ENCODE results near the gene C16orf95. TPM values are rescaled to one million over a fixed set of nuclear protein-coding genes. Genes with fewer than 3 reads are reported as not detected.

The C16orf95 gene
- total RNA-seq, 3 donors from 2014 or later (not counting 1 experiment from before 2014, with no cell fraction given) = 1.6 to 4.1 (median 2.7) TPM

DNA sequence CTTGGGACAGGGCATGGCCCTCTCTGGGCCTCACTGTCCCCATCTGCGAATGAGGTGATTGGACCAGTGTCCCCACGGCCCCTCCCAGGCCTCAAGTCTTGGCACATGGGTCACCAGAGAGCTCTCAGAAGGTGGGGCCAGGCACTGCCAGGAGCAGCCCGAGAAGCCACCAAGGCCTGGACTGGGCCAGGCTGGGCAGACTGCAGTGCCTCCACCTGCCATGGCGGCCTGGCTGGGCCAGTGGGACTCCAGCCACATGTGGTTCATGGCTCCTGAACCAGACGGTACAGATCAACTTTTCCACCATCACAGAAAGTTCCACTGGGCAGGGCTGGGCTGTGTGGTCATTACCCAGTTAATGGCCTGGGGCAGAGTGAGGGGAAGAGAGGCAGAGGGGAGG, 19.8 kb downstream of the C16orf95 start:
- no peak for DNase-seq
- Mint-ChIP-seq H3K36me3 (no peaks in the 10 kb centered on the region), H3K4me3 (no peak overlapping the region), H3K27ac (no peak overlapping the region), H3K27me3 (ENCODE audit: low read depth in 2 of 2) (no peaks in the 10 kb centered on the region), H3K9me3 (no peaks in the 10 kb centered on the region), H3K4me1 (peaks cover 0 to 6% of the 10 kb centered on the region in 2 donors)
- intact Hi-C loops (cut with micrococcal nuclease) = no loop called here
- Histone ChIP-seq H3K4me1 (ENCODE audit: control insufficient read depth, insufficient read depth, low read length) (no peaks in the 10 kb centered on the region), H3K9me3 (ENCODE audit: control insufficient read depth, insufficient read depth, low read length) (no peaks in the 10 kb centered on the region), H3K36me3 (ENCODE audit: control insufficient read depth, insufficient read depth, low read length) (no peaks in the 10 kb centered on the region), H3K27ac (ENCODE audit: low read length) (no peak overlapping the region), H3K27me3 (ENCODE audit: control insufficient read depth, insufficient read depth, low read length) (no peaks in the 10 kb centered on the region), H3K4me3 (ENCODE audit: low read length) (no peak overlapping the region)
- no peak for ATAC-seq
- TF ChIP-seq, protein P1, sequence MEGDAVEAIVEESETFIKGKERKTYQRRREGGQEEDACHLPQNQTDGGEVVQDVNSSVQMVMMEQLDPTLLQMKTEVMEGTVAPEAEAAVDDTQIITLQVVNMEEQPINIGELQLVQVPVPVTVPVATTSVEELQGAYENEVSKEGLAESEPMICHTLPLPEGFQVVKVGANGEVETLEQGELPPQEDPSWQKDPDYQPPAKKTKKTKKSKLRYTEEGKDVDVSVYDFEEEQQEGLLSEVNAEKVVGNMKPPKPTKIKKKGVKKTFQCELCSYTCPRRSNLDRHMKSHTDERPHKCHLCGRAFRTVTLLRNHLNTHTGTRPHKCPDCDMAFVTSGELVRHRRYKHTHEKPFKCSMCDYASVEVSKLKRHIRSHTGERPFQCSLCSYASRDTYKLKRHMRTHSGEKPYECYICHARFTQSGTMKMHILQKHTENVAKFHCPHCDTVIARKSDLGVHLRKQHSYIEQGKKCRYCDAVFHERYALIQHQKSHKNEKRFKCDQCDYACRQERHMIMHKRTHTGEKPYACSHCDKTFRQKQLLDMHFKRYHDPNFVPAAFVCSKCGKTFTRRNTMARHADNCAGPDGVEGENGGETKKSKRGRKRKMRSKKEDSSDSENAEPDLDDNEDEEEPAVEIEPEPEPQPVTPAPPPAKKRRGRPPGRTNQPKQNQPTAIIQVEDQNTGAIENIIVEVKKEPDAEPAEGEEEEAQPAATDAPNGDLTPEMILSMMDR (IDR thresholded peaks at IDR 0.05) = no peak
- 94% methylated on average over 5 of the region's 5 CpGs for WGBS (ENCODE audit: insufficient coverage)

DNA sequence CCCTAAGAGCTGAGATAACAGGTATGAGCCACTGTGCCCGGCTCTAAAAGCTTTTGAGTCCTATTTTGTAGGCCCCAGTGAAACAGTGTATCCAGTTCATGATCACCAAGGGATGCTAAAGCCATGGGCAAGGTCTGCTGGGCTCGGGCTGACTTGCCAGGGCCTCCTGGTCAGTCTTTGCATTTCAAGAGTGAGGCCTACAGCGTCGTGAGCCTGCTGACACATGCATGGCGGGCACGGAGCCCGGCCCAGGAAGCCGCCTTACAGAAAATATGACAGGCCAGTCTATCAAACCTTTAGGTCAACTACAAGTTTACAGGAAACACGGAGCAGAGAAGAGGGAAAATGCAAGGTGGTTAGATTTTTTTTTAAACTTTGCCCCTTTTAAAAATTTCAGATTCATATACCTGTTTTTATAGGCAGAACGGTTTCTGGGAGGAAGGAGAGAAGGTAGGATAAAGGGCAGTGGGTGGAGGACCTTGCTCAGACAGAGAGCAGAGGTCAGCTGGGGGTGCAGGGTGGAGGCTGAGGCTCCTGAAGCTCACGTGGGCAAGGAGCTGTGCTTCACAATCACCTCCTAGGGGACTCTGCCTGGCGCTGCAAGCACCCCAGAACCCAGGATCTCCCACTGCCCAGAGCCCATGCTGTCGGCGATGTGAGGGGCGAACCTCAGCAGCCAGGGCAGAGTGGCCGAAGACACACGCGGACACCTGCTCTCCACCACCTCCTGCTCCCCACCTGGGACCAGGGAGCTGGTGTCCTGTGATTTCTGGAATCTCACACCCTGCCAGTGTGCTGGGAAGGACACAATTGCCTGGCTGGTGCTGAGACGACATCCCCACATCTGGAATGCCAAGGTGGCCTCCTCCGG, 21.3 kb downstream of the C16orf95 start:
- no peak overlapping the region for H3K27ac ChIP-seq (ENCODE audit: low read length)
- TF ChIP-seq, protein P1 (IDR thresholded peaks at IDR 0.05) = no peak
- H3K4me1 ChIP-seq (ENCODE audit: control insufficient read depth, insufficient read depth, low read length) = no peaks in the 10 kb centered on the region
- no peak for ATAC-seq
- DNase-seq = no peak
- no peaks in the 10 kb centered on the region for H3K9me3 ChIP-seq (ENCODE audit: control insufficient read depth, insufficient read depth, low read length)
- Mint-ChIP-seq H3K27ac (no peak overlapping the region), H3K4me3 (no peak overlapping the region), H3K27me3 (ENCODE audit: low read depth in 2 of 2) (no peaks in the 10 kb centered on the region), H3K36me3 (no peaks in the 10 kb centered on the region), H3K9me3 (no peaks in the 10 kb centered on the region), H3K4me1 (peaks cover 0 to 6% of the 10 kb centered on the region in 2 donors)
- H3K36me3 ChIP-seq (ENCODE audit: control insufficient read depth, insufficient read depth, low read length) = no peaks in the 10 kb centered on the region
- no peak overlapping the region for H3K4me3 ChIP-seq (ENCODE audit: low read length)
- H3K27me3 ChIP-seq (ENCODE audit: control insufficient read depth, insufficient read depth, low read length) = no peaks in the 10 kb centered on the region
- intact Hi-C loops (cut with micrococcal nuclease) = no loop called here
- 85% methylated on average over 20 of the region's 20 CpGs for WGBS (ENCODE audit: insufficient coverage)

DNA sequence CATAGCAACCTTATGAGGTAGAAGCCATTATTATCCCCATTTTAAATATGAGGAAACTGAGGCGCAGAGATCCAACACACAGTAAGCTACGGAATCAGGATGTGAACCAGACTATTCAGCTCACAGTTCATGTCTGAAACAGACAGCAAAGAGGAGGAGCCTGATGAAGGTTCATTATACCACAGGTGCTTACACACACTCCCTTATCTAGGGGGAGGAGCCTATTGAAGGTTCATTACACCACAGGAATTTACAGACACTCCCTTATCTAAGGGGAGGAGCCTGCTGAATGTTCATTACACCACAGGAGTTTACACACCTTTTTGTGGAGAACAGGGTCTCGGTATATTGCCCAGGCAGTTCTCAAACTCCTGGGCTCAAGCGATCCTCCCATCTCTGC, 21.9 kb downstream of the C16orf95 start:
- WGBS (ENCODE audit: insufficient coverage) = 80% methylated on average over 4 of the region's 4 CpGs
- Mint-ChIP-seq H3K27ac (no peak overlapping the region), H3K9me3 (no peaks in the 10 kb centered on the region), H3K27me3 (ENCODE audit: low read depth in 2 of 2) (no peaks in the 10 kb centered on the region), H3K4me3 (no peak overlapping the region), H3K4me1 (peaks cover 0 to 6% of the 10 kb centered on the region in 2 donors), H3K36me3 (no peaks in the 10 kb centered on the region)
- ATAC-seq (peak in 2 of 3 donors; percentile 31 to 39), DNase-seq (peak in 1 of 2 donors; percentile 22)
- intact Hi-C loops (cut with micrococcal nuclease) = no loop called here
- Histone ChIP-seq H3K27ac (ENCODE audit: low read length) (no peak overlapping the region), H3K4me1 (ENCODE audit: control insufficient read depth, insufficient read depth, low read length) (no peaks in the 10 kb centered on the region), H3K27me3 (ENCODE audit: control insufficient read depth, insufficient read depth, low read length) (no peaks in the 10 kb centered on the region), H3K9me3 (ENCODE audit: control insufficient read depth, insufficient read depth, low read length) (no peaks in the 10 kb centered on the region), H3K4me3 (ENCODE audit: low read length) (no peak overlapping the region), H3K36me3 (ENCODE audit: control insufficient read depth, insufficient read depth, low read length) (no peaks in the 10 kb centered on the region)
- TF ChIP-seq, protein P1 (IDR thresholded peaks at IDR 0.05) = no peak
